AG04449 (cell line): ENCODE measurements around the gene FAM43A.
A peak's percentile ranks its signal among the peaks of the same experiment; 100 is the strongest.

ENCODE experiments used
- CTCF ChIA-PET: fragments of 350-600 bp; formaldehyde crosslinking; extraction: SDS; loops from one replicate; lab custom pipeline; 2021; ENCODE audit warnings: antibody characterized with exemption; lab: Yijun Ruan, JAX
- POLR2A ChIA-PET: fragments of 400-600, 350-600 bp; formaldehyde crosslinking; extraction: SDS; loops from one replicate; lab custom pipeline; 2020; ENCODE audit warnings: antibody characterized with exemption, inconsistent platforms; lab: Yijun Ruan, JAX
- DNase-seq: peaks from one replicate; pipeline ENCODE4 v3.0.0-alpha.2; 2010; ENCODE audit warnings: low read depth, low spot score
- H3K4me3 ChIP-seq: 2 replicates; pipeline ENCODE4 v1.5.1; 2011; ENCODE audit warnings: low read depth, mild to moderate bottlenecking, control low read depth, low read length
- CTCF ChIP-seq: IDR thresholded peaks from one replicate; pipeline ENCODE4 v1.5.1; 2011; ENCODE audit warnings: mild to moderate bottlenecking, moderate library complexity, low read length, control low read depth, inconsistent platforms; ENCODE audit not compliant: insufficient read depth; ENCODE audit errors: missing control alignments

The FAM43A gene

GRCh38 chr3:194685718-194686413, at the start of gene FAM43A:
Gene FAM43A (plus strand): TSS chr3:194685883. CDS start chr3:194686827, 944 bp downstream.
- CTCF ChIA-PET = interaction anchor here (0.9 to 14.2 kb wide), 9 partner anchors 13 to 837 kb away, joined by 3 to 288 read pairs (median 53); partner anchors contain the start of genes LSG1 and XXYLT1
- peak; percentile 35 for TF ChIP-seq CTCF
- peak; percentile 79 for DNase-seq

GRCh38 chr3:194637066-194637465, 48.6 kb upstream of the FAM43A start:
- no peak overlapping the region for H3K4me3 ChIP-seq
- DNase-seq = no peak
- POLR2A ChIA-PET = no interaction called here
- CTCF ChIA-PET = interaction anchor here (0.7 to 1.3 kb wide), 3 partner anchors 11 to 634 kb away, joined by 3 read pairs; partner anchors contain the start of gene XXYLT1
- TF ChIP-seq CTCF = no peak

More at GRCh38 chr3:194685718-194686413, at the start of gene FAM43A:
- POLR2A ChIA-PET = interaction anchor here (0.6 to 3.0 kb wide), 28 partner anchors 10 to 857 kb away, joined by 3 to 29 read pairs (median 4); partner anchors contain the start of genes LSG1, PPP1R2 and XXYLT1
- peak within 1 kb of the TSS; percentile 70 for H3K4me3 ChIP-seq

DNA sequence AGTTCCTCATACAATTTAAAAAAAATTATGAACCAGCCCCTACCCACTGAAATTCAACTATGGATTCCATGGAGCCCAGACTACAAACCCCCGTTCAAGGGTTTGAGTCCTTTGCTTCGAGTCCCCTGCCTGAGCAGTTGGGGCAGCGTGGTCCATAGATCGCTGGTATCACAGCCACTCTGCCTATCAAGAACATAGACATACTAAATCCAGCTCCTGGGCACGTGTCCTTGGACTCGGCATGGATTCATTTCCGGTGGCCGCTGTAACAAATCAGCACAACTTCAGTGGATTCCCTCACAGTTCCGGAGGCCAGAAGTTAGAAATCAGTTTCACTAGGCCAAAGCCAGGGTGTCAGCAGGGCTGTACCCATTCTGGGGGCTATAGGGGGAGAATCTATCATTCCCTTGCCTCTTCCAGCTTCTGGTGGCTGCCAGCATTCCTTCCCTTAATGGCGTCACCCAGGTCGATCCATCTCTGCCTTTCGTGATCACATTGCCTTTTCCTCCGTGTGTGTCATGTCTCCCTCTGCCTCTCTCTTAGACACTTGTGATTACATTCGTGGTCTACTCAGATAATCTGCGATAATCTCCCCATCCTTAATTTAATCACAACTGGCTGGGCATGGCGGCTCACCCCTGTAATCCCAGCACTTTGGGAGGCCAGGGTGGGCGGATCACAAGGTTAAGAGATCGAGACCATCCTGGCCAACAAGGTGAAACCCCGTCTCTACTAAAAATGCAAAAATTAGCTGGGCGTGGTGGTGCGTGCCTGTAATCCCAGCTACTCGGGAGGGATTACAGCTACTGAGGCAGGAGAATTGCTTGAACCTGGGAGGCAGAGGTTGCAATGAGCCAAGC, 47.9 kb upstream of the FAM43A start:
- H3K4me3 ChIP-seq = no peak overlapping the region
- CTCF ChIA-PET = interaction anchor here (1.2 to 1.3 kb wide), 2 partner anchors 12 to 634 kb away, joined by 3 read pairs; partner anchors contain the start of gene XXYLT1
- no peak for TF ChIP-seq CTCF
- DNase-seq = no peak
- POLR2A ChIA-PET = no interaction called here

DNA sequence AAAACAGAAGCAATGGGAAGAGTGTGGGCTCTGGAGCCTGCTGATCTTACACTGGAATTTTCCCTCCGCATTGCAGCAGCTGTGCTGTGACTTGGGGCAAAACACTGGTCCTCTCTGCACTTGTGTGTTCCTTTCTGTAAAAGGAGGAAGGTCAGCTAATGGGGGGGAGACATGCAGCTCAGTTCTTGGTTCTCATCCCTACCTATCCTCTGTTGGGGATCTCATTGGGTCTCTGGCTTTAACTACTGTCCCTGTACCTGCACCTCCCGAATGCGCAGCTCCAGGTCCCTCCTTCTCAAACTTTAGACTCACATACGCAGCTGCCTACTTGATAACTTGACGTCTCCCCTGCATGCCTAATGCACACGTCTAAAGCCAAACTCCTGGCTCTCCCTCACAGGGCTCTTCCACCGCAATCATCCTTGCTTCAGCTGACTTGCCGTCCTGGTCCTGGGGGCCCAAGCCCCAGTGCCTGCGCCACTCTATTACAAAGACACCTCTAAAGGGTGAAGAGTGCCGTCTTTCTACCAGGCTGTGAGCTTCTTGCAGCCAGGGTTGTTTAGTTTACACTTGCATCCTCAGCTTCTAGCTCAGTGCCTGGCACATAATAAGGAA, 46.6 kb upstream of the FAM43A start:
- ChIA-PET POLR2A (no interaction called here), CTCF (interaction anchor here (0.8 to 2.0 kb wide), 9 partner anchors 8 to 632 kb away, joined by 3 to 7 read pairs (median 3); partner anchors contain the start of gene XXYLT1)
- TF ChIP-seq CTCF = no peak
- no peak overlapping the region for H3K4me3 ChIP-seq
- DNase-seq = no peak

DNA sequence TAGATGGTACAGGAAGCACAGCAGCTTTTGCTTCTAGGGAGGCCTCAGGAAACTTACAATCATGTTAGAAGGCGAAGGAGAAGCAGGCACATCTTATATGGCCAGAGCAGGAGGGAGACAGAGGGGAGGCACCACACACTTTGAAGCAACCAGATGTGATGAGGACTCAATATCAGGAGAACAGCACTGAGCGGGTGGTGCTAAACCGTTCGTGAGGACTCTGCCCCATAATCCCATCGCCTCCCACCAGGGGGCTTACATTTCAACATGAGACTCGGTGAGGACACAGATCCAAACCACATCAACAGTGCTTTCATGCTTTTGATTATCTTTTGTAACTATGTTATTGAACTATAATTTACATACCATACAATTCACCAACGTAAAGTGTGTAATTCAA, 44.9 kb upstream of the FAM43A start:
- H3K4me3 ChIP-seq = no peak overlapping the region
- peak; percentile 21 for TF ChIP-seq CTCF
- CTCF ChIA-PET = interaction anchor here (0.9 to 3.8 kb wide), 7 partner anchors 16 to 307 kb away, joined by 3 to 15 read pairs (median 3); partner anchors contain the start of gene LSG1
- no peak for DNase-seq
- POLR2A ChIA-PET = interaction anchor here (0.6 kb wide), 1 partner anchor 14 kb away, joined by 3 read pairs; no protein-coding TSS in a partner anchor
